ENCODE measurements around the gene AP1AR.

The AP1AR gene

GRCh38 chr4:112252234-112252633 lies 20.6 kb downstream of the AP1AR start:
- H3K9ac ChIP-seq (ENCODE audit: low read length) = no peak overlapping the region
- WGBS (ENCODE audit: extremely low coverage, insufficient coverage, insufficient read length) = no CpG with 5 or more reads among the region's 1 CpG
- H3K36me3 ChIP-seq (ENCODE audit: control insufficient read depth in 1 of 2, insufficient read depth in 2 of 2, low read length in 2 of 2) = no peaks in the 10 kb centered on the region
- H3K9me3 ChIP-seq (ENCODE audit: insufficient read depth, low read depth, low read length) = no peaks in the 10 kb centered on the region
- no peak overlapping the region for H3K14ac ChIP-seq (ENCODE audit: low read length)
- no peaks in the 10 kb centered on the region for H3K79me2 ChIP-seq (ENCODE audit: control insufficient read depth, insufficient read depth, low read length, poor library complexity)
- DNase-seq = no peak
- H3K79me1 ChIP-seq (ENCODE audit: low read length) = no peaks in the 10 kb centered on the region
- H4K8ac ChIP-seq (ENCODE audit: low read depth, low read length) = no peak overlapping the region
- H3K23ac ChIP-seq (ENCODE audit: low read length) = no peak overlapping the region
- H2BK5ac ChIP-seq (ENCODE audit: low read depth, low read length, poor library complexity) = no peak overlapping the region
- H3K27me3 ChIP-seq (ENCODE audit: insufficient read depth, low read length) = no peaks in the 10 kb centered on the region
- H2AFZ ChIP-seq (ENCODE audit: insufficient read depth, low read length, poor library complexity) = no peak overlapping the region
- H3K18ac ChIP-seq (ENCODE audit: low read length) = no peak overlapping the region
- no peak overlapping the region for H3K4me3 ChIP-seq (ENCODE audit: low read depth, low read length)
- H2BK120ac ChIP-seq (ENCODE audit: insufficient read depth, low read length, poor library complexity) = no peak overlapping the region
- H3K4me2 ChIP-seq (ENCODE audit: low read length) = no peak overlapping the region
- H2BK12ac ChIP-seq (ENCODE audit: low read length) = no peak overlapping the region
- no peak overlapping the region for H2AK5ac ChIP-seq (ENCODE audit: low read length)
- H3K27ac ChIP-seq (ENCODE audit: low read depth, low read length) = no peak overlapping the region
- H3K4ac ChIP-seq (ENCODE audit: low read depth, low read length) = no peak overlapping the region
- no peaks in the 10 kb centered on the region for H3K4me1 ChIP-seq (ENCODE audit: control insufficient read depth in 1 of 2, insufficient read depth in 2 of 2, low read length in 2 of 2)
- H4K12ac ChIP-seq (ENCODE audit: low read depth, low read length) = no peak overlapping the region
- no peak overlapping the region for H4K91ac ChIP-seq (ENCODE audit: low read depth, low read length)

DNA sequence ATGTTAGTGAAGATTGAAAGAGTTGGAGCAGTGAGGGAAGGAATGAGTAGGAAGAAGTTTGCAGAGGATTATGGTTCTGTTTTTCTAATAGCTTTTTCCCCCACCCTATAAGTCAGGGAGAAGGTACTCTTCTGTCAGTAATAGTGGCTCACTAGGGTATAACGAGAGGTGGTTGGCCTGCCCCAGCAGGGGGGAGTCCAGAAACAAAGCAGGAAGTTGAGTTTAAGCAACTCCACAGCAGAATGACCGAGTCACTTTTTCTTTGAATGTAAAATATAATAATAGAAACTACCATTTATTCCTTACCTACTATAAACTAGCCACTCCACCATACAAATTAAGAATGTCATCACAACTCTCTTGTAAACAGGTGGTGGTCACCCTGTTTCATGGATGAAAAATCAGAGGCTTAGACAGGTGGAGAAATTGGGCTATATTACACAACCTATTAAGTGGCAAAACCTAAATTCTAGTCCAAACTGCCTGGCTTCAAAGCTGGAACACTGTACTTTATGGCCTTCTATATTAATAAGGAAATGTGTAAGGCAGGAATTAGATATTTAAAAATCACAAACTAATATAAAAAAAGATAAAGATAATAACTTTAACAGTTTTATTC lies 21.9 kb downstream of the AP1AR start:
- H3K14ac ChIP-seq (ENCODE audit: low read length) = no peak overlapping the region
- DNase-seq = no peak
- no peak overlapping the region for H2AFZ ChIP-seq (ENCODE audit: insufficient read depth, low read length, poor library complexity)
- no peak overlapping the region for H4K8ac ChIP-seq (ENCODE audit: low read depth, low read length)
- H2BK12ac ChIP-seq (ENCODE audit: low read length) = no peak overlapping the region
- H3K23ac ChIP-seq (ENCODE audit: low read length) = no peak overlapping the region
- no peak overlapping the region for H2BK5ac ChIP-seq (ENCODE audit: low read depth, low read length, poor library complexity)
- H2AK5ac ChIP-seq (ENCODE audit: low read length) = no peak overlapping the region
- WGBS (ENCODE audit: extremely low coverage, insufficient coverage, insufficient read length) = no CpG with 5 or more reads among the region's 2 CpGs
- no peak overlapping the region for H3K4me2 ChIP-seq (ENCODE audit: low read length)
- no peak overlapping the region for H3K18ac ChIP-seq (ENCODE audit: low read length)
- H3K9ac ChIP-seq (ENCODE audit: low read length) = no peak overlapping the region
- no peak overlapping the region for H3K4ac ChIP-seq (ENCODE audit: low read depth, low read length)
- no peak overlapping the region for H3K4me3 ChIP-seq (ENCODE audit: low read depth, low read length)
- H3K79me2 ChIP-seq (ENCODE audit: control insufficient read depth, insufficient read depth, low read length, poor library complexity) = no peaks in the 10 kb centered on the region
- no peak overlapping the region for H4K91ac ChIP-seq (ENCODE audit: low read depth, low read length)
- H3K9me3 ChIP-seq (ENCODE audit: insufficient read depth, low read depth, low read length) = no peaks in the 10 kb centered on the region
- H2BK120ac ChIP-seq (ENCODE audit: insufficient read depth, low read length, poor library complexity) = no peak overlapping the region
- H4K12ac ChIP-seq (ENCODE audit: low read depth, low read length) = no peak overlapping the region
- H3K27ac ChIP-seq (ENCODE audit: low read depth, low read length) = no peak overlapping the region
- no peaks in the 10 kb centered on the region for H3K79me1 ChIP-seq (ENCODE audit: low read length)
- H3K36me3 ChIP-seq (ENCODE audit: control insufficient read depth in 1 of 2, insufficient read depth in 2 of 2, low read length in 2 of 2) = no peaks in the 10 kb centered on the region
- no peaks in the 10 kb centered on the region for H3K27me3 ChIP-seq (ENCODE audit: insufficient read depth, low read length)
- no peaks in the 10 kb centered on the region for H3K4me1 ChIP-seq (ENCODE audit: control insufficient read depth in 1 of 2, insufficient read depth in 2 of 2, low read length in 2 of 2)

DNA sequence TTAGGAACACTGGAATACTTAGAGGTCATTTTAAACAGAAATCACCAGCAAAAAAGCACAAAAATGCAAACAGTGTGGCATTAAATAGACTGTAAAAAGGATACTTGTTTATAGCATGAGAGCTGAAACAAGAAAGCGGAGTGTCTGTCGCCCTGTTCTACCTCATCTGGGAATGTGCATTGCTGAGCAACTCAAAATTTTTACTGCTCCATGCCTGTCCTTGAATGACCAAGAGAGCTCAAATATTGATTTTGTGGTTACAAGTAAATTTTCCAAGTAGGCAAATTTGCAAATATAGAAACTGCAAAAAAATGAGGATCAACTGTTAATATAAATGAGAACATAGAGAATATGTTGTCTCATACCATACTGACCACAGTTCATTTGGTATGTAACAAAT lies 25.5 kb downstream of the AP1AR start:
- H3K27me3 ChIP-seq (ENCODE audit: insufficient read depth, low read length) = no peaks in the 10 kb centered on the region
- H4K8ac ChIP-seq (ENCODE audit: low read depth, low read length) = no peak overlapping the region
- no peaks in the 10 kb centered on the region for H3K79me1 ChIP-seq (ENCODE audit: low read length)
- H4K12ac ChIP-seq (ENCODE audit: low read depth, low read length) = no peak overlapping the region
- no peak overlapping the region for H2BK5ac ChIP-seq (ENCODE audit: low read depth, low read length, poor library complexity)
- no peak overlapping the region for H3K4me3 ChIP-seq (ENCODE audit: low read depth, low read length)
- WGBS (ENCODE audit: extremely low coverage, insufficient coverage, insufficient read length) = no CpG with 5 or more reads among the region's 2 CpGs
- no peak overlapping the region for H3K4ac ChIP-seq (ENCODE audit: low read depth, low read length)
- no peak overlapping the region for H2AK5ac ChIP-seq (ENCODE audit: low read length)
- H3K36me3 ChIP-seq (ENCODE audit: control insufficient read depth in 1 of 2, insufficient read depth in 2 of 2, low read length in 2 of 2) = peaks cover 5 to 6% of the 10 kb centered on the region in 2 experiments
- no peak overlapping the region for H3K18ac ChIP-seq (ENCODE audit: low read length)
- no peak overlapping the region for H2BK120ac ChIP-seq (ENCODE audit: insufficient read depth, low read length, poor library complexity)
- no peak overlapping the region for H3K27ac ChIP-seq (ENCODE audit: low read depth, low read length)
- no peak overlapping the region for H2BK12ac ChIP-seq (ENCODE audit: low read length)
- no peak for DNase-seq
- H3K4me1 ChIP-seq (ENCODE audit: control insufficient read depth in 1 of 2, insufficient read depth in 2 of 2, low read length in 2 of 2) = no peaks in the 10 kb centered on the region
- no peak overlapping the region for H4K91ac ChIP-seq (ENCODE audit: low read depth, low read length)
- H3K9ac ChIP-seq (ENCODE audit: low read length) = no peak overlapping the region
- H3K79me2 ChIP-seq (ENCODE audit: control insufficient read depth, insufficient read depth, low read length, poor library complexity) = no peaks in the 10 kb centered on the region
- no peak overlapping the region for H3K14ac ChIP-seq (ENCODE audit: low read length)
- no peak overlapping the region for H3K4me2 ChIP-seq (ENCODE audit: low read length)
- no peak overlapping the region for H2AFZ ChIP-seq (ENCODE audit: insufficient read depth, low read length, poor library complexity)
- no peaks in the 10 kb centered on the region for H3K9me3 ChIP-seq (ENCODE audit: insufficient read depth, low read depth, low read length)
- no peak overlapping the region for H3K23ac ChIP-seq (ENCODE audit: low read length)

GRCh38 chr4:112266823-112267222 lies 35.2 kb downstream of the AP1AR start:
- Histone ChIP-seq H3K23ac (ENCODE audit: low read length) (no peak overlapping the region), H3K18ac (ENCODE audit: low read length) (no peak overlapping the region), H4K91ac (ENCODE audit: low read depth, low read length) (no peak overlapping the region), H3K36me3 (ENCODE audit: control insufficient read depth in 1 of 2, insufficient read depth in 2 of 2, low read length in 2 of 2) (peaks cover 0 to 2% of the 10 kb centered on the region in 2 experiments), H2BK120ac (ENCODE audit: insufficient read depth, low read length, poor library complexity) (no peak overlapping the region), H3K79me1 (ENCODE audit: low read length) (no peaks in the 10 kb centered on the region), H3K9ac (ENCODE audit: low read length) (no peak overlapping the region), H2BK12ac (ENCODE audit: low read length) (no peak overlapping the region), H4K12ac (ENCODE audit: low read depth, low read length) (no peak overlapping the region), H4K8ac (ENCODE audit: low read depth, low read length) (no peak overlapping the region), H3K4me2 (ENCODE audit: low read length) (no peak overlapping the region), H3K27ac (ENCODE audit: low read depth, low read length) (no peak overlapping the region), H3K79me2 (ENCODE audit: control insufficient read depth, insufficient read depth, low read length, poor library complexity) (no peaks in the 10 kb centered on the region), H3K14ac (ENCODE audit: low read length) (no peak overlapping the region), H2BK5ac (ENCODE audit: low read depth, low read length, poor library complexity) (no peak overlapping the region), H2AFZ (ENCODE audit: insufficient read depth, low read length, poor library complexity) (no peak overlapping the region), H3K27me3 (ENCODE audit: insufficient read depth, low read length) (no peaks in the 10 kb centered on the region), H3K9me3 (ENCODE audit: insufficient read depth, low read depth, low read length) (no peaks in the 10 kb centered on the region), H3K4me3 (ENCODE audit: low read depth, low read length) (no peak overlapping the region), H3K4me1 (ENCODE audit: control insufficient read depth in 1 of 2, insufficient read depth in 2 of 2, low read length in 2 of 2) (no peaks in the 10 kb centered on the region), H2AK5ac (ENCODE audit: low read length) (no peak overlapping the region), H3K4ac (ENCODE audit: low read depth, low read length) (no peak overlapping the region)
- no CpG with 5 or more reads among the region's 2 CpGs for WGBS (ENCODE audit: extremely low coverage, insufficient coverage, insufficient read length)
- DNase-seq = peak in 1 of 2 donors; percentile 27
